HCT116 (cell line): ENCODE results near the gene MORN1. TPM values are rescaled to one million over a fixed set of nuclear protein-coding genes. Genes with fewer than 3 reads are reported as not detected.

Experiments
- ATAC-seq: fragments of 200-7000 bp; cut with Tn5 transposase; 2 replicates; pipeline ENCODE4 v1.9.1; 2020; ENCODE audit warnings: mild to moderate bottlenecking, moderate library complexity
- BruUV-seq: library from RNA; stranded (reverse); fragments of 400-500 nt; replicated peaks from 2 replicates; lab custom pipeline; 2021; lab: Mats Ljungman, UMichigan
- CTCF ChIA-PET: fragments of 300-600 bp; sonication (Branson Sonifier 250); formaldehyde crosslinking; loops from one replicate; lab custom pipeline; 2021; ENCODE audit warnings: antibody characterized with exemption; lab: Charles Lee
- POLR2A ChIA-PET: fragments of 300-600, 350-600 bp; sonication (Branson Sonifier 250); formaldehyde crosslinking; loops from one replicate; lab custom pipeline; 2021; ENCODE audit warnings: antibody characterized with exemption; lab: Charles Lee
- RAD21 ChIA-PET, 2 experiments: fragments of 300-600 bp; sonication (Branson Sonifier 250); formaldehyde crosslinking; loops; one replicate each; lab custom pipeline; 2023; ENCODE audit warnings: low total read pairs in 2 of 2; ENCODE audit not compliant: uncharacterized antibody in 2 of 2, unreplicated experiment in 2 of 2, low non-redundant PET in 1 of 2; lab: Charles Lee
- DNase-seq: peaks from one replicate; pipeline ENCODE4 v3.0.0-alpha.2; 2010; ENCODE audit warnings: low read depth, low spot score
- H2AFZ ChIP-seq: fragments of 200-600 bp; shearing (Covaris generic), sonication (generic); 2 replicates; pipeline ENCODE4 v1.6.1; 2017; ENCODE audit warnings: low read depth, mixed run types, mixed read lengths, antibody characterized with exemption, low read length; ENCODE audit not compliant: poor library complexity, severe bottlenecking
- H3K27ac ChIP-seq: 2 replicates; pipeline ENCODE4 v1.5.1; 2012; ENCODE audit warnings: low read depth, low read length
- H3K27me3 ChIP-seq: fragments of 200-600 bp; sonication (generic); 2 replicates; pipeline ENCODE4 v1.6.1; 2016; ENCODE audit warnings: mixed run types, low read length, mixed read lengths; ENCODE audit not compliant: insufficient read depth
- H3K36me3 ChIP-seq, 2 experiments: fragments of 200-500 bp in 1 of 2; fragments of 200-600 bp in 1 of 2; sonication (Bioruptor generic) in 1 of 2; sonication (generic) in 1 of 2; 2 replicates each; pipeline versions ENCODE4 v1.5.1 to v1.6.1; 2014 to 2016; ENCODE audit warnings: low read length in 2 of 2, inconsistent platforms in 1 of 2, mixed read lengths in 1 of 2, mixed run types in 1 of 2; ENCODE audit not compliant: insufficient read depth in 2 of 2, control insufficient read depth in 1 of 2
- H3K4me1 ChIP-seq, 2 experiments: fragments of 200-600 bp in 1 of 2; sonication (generic) in 1 of 2; 2 replicates each; pipeline versions ENCODE4 v1.5.1 to v1.6.1; 2012 to 2017; ENCODE audit warnings: low read length in 2 of 2, inconsistent platforms in 1 of 2, mild to moderate bottlenecking in 1 of 2, mixed read lengths in 1 of 2, mixed run types in 1 of 2, moderate library complexity in 1 of 2; ENCODE audit not compliant: insufficient read depth in 2 of 2, control insufficient read depth in 1 of 2
- H3K4me2 ChIP-seq: fragments of 200-600 bp; sonication (generic); 2 replicates; pipeline ENCODE4 v1.6.1; 2017; ENCODE audit warnings: mixed run types, low read length, mixed read lengths
- H3K4me3 ChIP-seq, 2 experiments: fragments of 200-600 bp in 1 of 2; sonication (generic) in 1 of 2; replicated peaks in 1 of 2; 2 replicates each; pipeline ENCODE4 v1.5.1; 2011 to 2016; ENCODE audit warnings: low read length in 2 of 2, control low read depth in 1 of 2, low read depth in 1 of 2, mild to moderate bottlenecking in 1 of 2, mixed read lengths in 1 of 2, mixed run types in 1 of 2
- H3K79me2 ChIP-seq: fragments of 200-600 bp; sonication (generic); 2 replicates; pipeline ENCODE4 v1.6.1; 2017; ENCODE audit warnings: mild to moderate bottlenecking, mixed run types, low read length, moderate library complexity, mixed read lengths; ENCODE audit not compliant: insufficient read depth
- H3K9ac ChIP-seq: fragments of 200-600 bp; sonication (generic); 2 replicates; pipeline ENCODE4 v1.6.1; 2016; ENCODE audit warnings: low read length, mixed read lengths
- H3K9me2 ChIP-seq: fragments of 200-600 bp; sonication (generic), shearing (Covaris generic); 2 replicates; pipeline ENCODE4 v1.6.1; 2017; ENCODE audit warnings: mixed run types, mild to moderate bottlenecking, moderate library complexity; ENCODE audit not compliant: insufficient read depth
- H3K9me3 ChIP-seq, 2 experiments: fragments of 200-500 bp in 1 of 2; fragments of 200-600 bp in 1 of 2; sonication (Bioruptor generic) in 1 of 2; sonication (generic) in 1 of 2; 2 replicates each; pipeline ENCODE4 v1.6.1; 2014 to 2017; ENCODE audit warnings: low read length in 2 of 2, mixed read lengths in 2 of 2, inconsistent platforms in 1 of 2, low read depth in 1 of 2, mild to moderate bottlenecking in 1 of 2, mixed run types in 1 of 2, moderate library complexity in 1 of 2; ENCODE audit not compliant: control insufficient read depth in 1 of 2, insufficient read depth in 1 of 2
- H4K20me1 ChIP-seq: fragments of 200-600 bp; sonication (generic), shearing (Covaris generic); 2 replicates; pipeline ENCODE4 v1.6.1; 2017; ENCODE audit warnings: mixed run types, mild to moderate bottlenecking, moderate library complexity; ENCODE audit not compliant: insufficient read depth
- ATF3 ChIP-seq: IDR thresholded peaks from 2 replicates; pipeline ENCODE4 v1.6.1; 2012
- CEBPB ChIP-seq: IDR thresholded peaks from 2 replicates; pipeline ENCODE4 v1.6.1; 2012; ENCODE audit warnings: low read depth
- EGR1 ChIP-seq: IDR thresholded peaks from 2 replicates; pipeline ENCODE4 v1.6.1; 2012; ENCODE audit warnings: low read depth
- ELF1 ChIP-seq: IDR thresholded peaks from 2 replicates; pipeline ENCODE4 v1.6.1; 2012; ENCODE audit warnings: low read depth, borderline replicate concordance
- EZH2phosphoT487 ChIP-seq: fragments of 200-600 bp; IDR thresholded peaks from 2 replicates; pipeline ENCODE4 v1.6.1; 2018; ENCODE audit warnings: antibody characterized with exemption, borderline replicate concordance
- FOSL1 ChIP-seq: IDR thresholded peaks from 2 replicates; pipeline ENCODE4 v1.6.1; 2012; ENCODE audit warnings: low read depth
- JUND ChIP-seq: IDR thresholded peaks from 2 replicates; pipeline ENCODE4 v1.6.1; 2012
- POLR2A ChIP-seq: IDR thresholded peaks from 2 replicates; pipeline ENCODE4 v1.7.0; 2011; ENCODE audit warnings: borderline replicate concordance; ENCODE audit not compliant: insufficient read depth, insufficient read length; ENCODE audit errors: extremely low read depth
- POLR2AphosphoS5 ChIP-seq: IDR thresholded peaks from 2 replicates; pipeline ENCODE4 v1.6.1; 2011; ENCODE audit warnings: mild to moderate bottlenecking, low read depth, low read length, moderate library complexity
- RAD21 ChIP-seq: IDR thresholded peaks from 2 replicates; pipeline ENCODE4 v1.6.1; 2012; ENCODE audit warnings: low read depth, mild to moderate bottlenecking
- SIN3A ChIP-seq: IDR thresholded peaks from 2 replicates; pipeline ENCODE4 v1.6.1; 2012; ENCODE audit warnings: low read depth
- SP1 ChIP-seq: IDR thresholded peaks from 2 replicates; pipeline ENCODE4 v1.6.1; 2012; ENCODE audit warnings: low read depth
- SRF ChIP-seq: IDR thresholded peaks from 2 replicates; pipeline ENCODE4 v1.6.1; 2012; ENCODE audit warnings: low read depth
- TCF7L2 ChIP-seq: IDR thresholded peaks from 2 replicates; pipeline ENCODE4 v1.7.0; 2011; ENCODE audit warnings: borderline replicate concordance, inconsistent platforms; ENCODE audit not compliant: insufficient read depth, insufficient read length; ENCODE audit errors: extremely low read depth
- YY1 ChIP-seq: IDR thresholded peaks from 2 replicates; pipeline ENCODE4 v1.6.1; 2011; ENCODE audit warnings: low read length, low read depth, moderate library complexity, mild to moderate bottlenecking; ENCODE audit not compliant: insufficient replicate concordance; ENCODE audit errors: extremely low read depth
- ZBTB33 ChIP-seq: IDR thresholded peaks from 2 replicates; pipeline ENCODE4 v1.6.1; 2011; ENCODE audit warnings: mild to moderate bottlenecking, low read length, moderate library complexity; ENCODE audit not compliant: insufficient replicate concordance; ENCODE audit errors: extremely low read depth
- intact Hi-C: fragments of 100-400 bp; cut with micrococcal nuclease; formaldehyde crosslinking; loops from 2 replicates; pipeline ENCODE4 v1.10.0; 2022
- total RNA-seq: library from RNA; stranded (reverse); gene quantifications from one replicate; pipeline ENCODE4 v1.2.1, GENCODE V29; 2021; ENCODE audit not compliant: unreplicated experiment

MORN1 gene
- total RNA-seq, 1 experiment from 2014 or later = 21.4 TPM

- no peaks in the 10 kb centered on the region for H4K20me1 ChIP-seq
- ChIA-PET CTCF (no interaction called here), RAD21 (no interaction called here), POLR2A (no interaction called here)
- no peaks in the 10 kb centered on the region for H3K9me2 ChIP-seq
- H3K27me3 ChIP-seq = no peaks in the 10 kb centered on the region
- H3K4me3 ChIP-seq = no peak overlapping the region
- DNase-seq (no peak), ATAC-seq (no peak)
- no peak overlapping the region for H2AFZ ChIP-seq
- no peak overlapping the region for H3K27ac ChIP-seq
- H3K36me3 ChIP-seq = no peaks in the 10 kb centered on the region
- no TSS peak for BruUV-seq
- no peak overlapping the region for H3K9ac ChIP-seq
- peaks cover 3 to 37% of the 10 kb centered on the region in 2 experiments for H3K4me1 ChIP-seq
- H3K4me2 ChIP-seq = no peak overlapping the region
- TF ChIP-seq ELF1 (no peak), EZH2phosphoT487 (no peak), POLR2AphosphoS5 (no peak), YY1 (no peak), FOSL1 (no peak)
- intact Hi-C loops = no loop called here
- no peaks in the 10 kb centered on the region for H3K9me3 ChIP-seq
- no peaks in the 10 kb centered on the region for H3K79me2 ChIP-seq
These were observed 73.9 kb downstream of the MORN1 start for GRCh38 chr1:2317230-2318065.

DNA sequence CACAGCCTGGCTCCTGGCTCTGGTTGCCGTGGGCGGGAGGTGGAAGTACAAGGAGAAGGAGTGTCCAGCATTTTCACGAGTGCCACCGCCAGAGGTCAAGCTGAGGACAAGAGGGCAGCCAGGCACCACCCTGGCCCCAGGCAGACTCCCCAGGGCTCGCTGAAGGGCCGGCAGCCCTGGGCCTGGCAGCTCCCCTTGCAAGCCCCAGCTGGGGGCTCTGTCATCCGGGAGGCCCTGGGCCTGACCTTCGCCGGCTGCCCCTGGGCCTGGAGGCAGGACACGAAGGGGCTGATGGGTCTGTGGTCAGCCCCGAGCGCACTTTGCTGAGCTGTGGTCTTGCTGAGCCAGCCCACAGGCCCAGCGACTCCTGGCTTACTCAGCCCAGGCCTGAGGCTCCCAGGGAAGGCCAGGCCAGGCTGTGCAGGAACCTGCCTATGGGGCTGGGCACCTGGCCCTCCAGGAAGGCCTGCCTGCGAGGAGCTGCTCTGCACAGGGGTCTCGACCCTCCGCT, 74.8 kb downstream of the MORN1 start:
- Histone ChIP-seq H3K27me3 (no peaks in the 10 kb centered on the region), H3K9me2 (no peaks in the 10 kb centered on the region), H3K36me3 (no peaks in the 10 kb centered on the region), H3K4me2 (0 out of 2 replicates have a peak overlapping the region, but pooled peaks have one; percentile 49), H4K20me1 (no peaks in the 10 kb centered on the region), H3K9ac (no peak overlapping the region), H3K27ac (no peak overlapping the region; the same call in 1 of the 2 replicates), H3K9me3 (no peaks in the 10 kb centered on the region), H2AFZ (no peak overlapping the region), H3K4me3 (no peak overlapping the region), H3K4me1 (peaks cover 10 to 46% of the 10 kb centered on the region in 2 experiments), H3K79me2 (no peaks in the 10 kb centered on the region)
- DNase-seq (no peak), ATAC-seq (no peak)
- BruUV-seq = no TSS peak
- intact Hi-C loops = no loop called here
- TF ChIP-seq JUND (no peak), EGR1 (no peak), POLR2A (no peak), EZH2phosphoT487 (no peak), POLR2AphosphoS5 (no peak), CEBPB (no peak), SP1 (no peak), ATF3 (no peak), SRF (no peak), TCF7L2 (no peak), ZBTB33 (no peak), ELF1 (no peak), RAD21 (no peak), SIN3A (no peak)
- CTCF ChIA-PET = interaction anchor here (2.4 kb wide), 1 partner anchor 122 kb away, joined by 18 read pairs; the partner anchor contains the start of gene FAAP20
- RAD21 ChIA-PET = no interaction called here
- POLR2A ChIA-PET = no interaction called here
